SK-N-SH (cell line): ENCODE measurements around the gene CA4. TPM values are rescaled to one million over a fixed set of nuclear protein-coding genes. Genes with fewer than 3 reads are reported as not detected.

Experiments used
- CTCF ChIA-PET: fragments of 300-600, 350-600 bp; formaldehyde crosslinking; extraction: SDS; loops from one replicate; lab custom pipeline; 2021; lab: Yijun Ruan, JAX
- POLR2A ChIA-PET: fragments of 350-600 bp; sonication (Branson Sonifier 250); formaldehyde crosslinking; extraction: SDS; loops from one replicate; lab custom pipeline; 2020; ENCODE audit warnings: antibody characterized with exemption, inconsistent platforms; lab: Yijun Ruan, JAX
- DNase-seq: peaks from one replicate; pipeline ENCODE4 v3.0.0; 2012
- H2AFZ ChIP-seq: fragments of 200-600 bp; sonication (generic); 2 replicates; pipeline ENCODE4 v1.8.1; 2016; ENCODE audit warnings: antibody characterized with exemption, mild to moderate bottlenecking, low read depth
- H3F3A ChIP-seq: fragments of 200-600 bp; sonication (generic); replicated peaks from 2 replicates; pipeline ENCODE3; 2016; ENCODE audit warnings: antibody characterized with exemption, mild to moderate bottlenecking; ENCODE audit not compliant: insufficient read depth
- H3K27ac ChIP-seq, 2 experiments: fragments of 200-500 bp in 1 of 2; fragments of 200-600 bp in 1 of 2; sonication (Bioruptor generic) in 1 of 2; sonication (generic), shearing (Covaris generic) in 1 of 2; 2 replicates each; pipeline versions ENCODE4 v1.5.1 to v1.6.1; 2014 to 2016; ENCODE audit warnings: low read depth in 2 of 2, inconsistent platforms in 1 of 2, low read length in 1 of 2, mild to moderate bottlenecking in 1 of 2, mixed read lengths in 1 of 2
- H3K27me3 ChIP-seq: fragments of 200-600 bp; sonication (generic), shearing (Covaris generic); 2 replicates; pipeline ENCODE4 v1.6.1; 2016; ENCODE audit warnings: mixed run types; ENCODE audit not compliant: insufficient read depth
- H3K36me3 ChIP-seq, 2 experiments: fragments of 200-500 bp in 1 of 2; fragments of 200-600 bp in 1 of 2; sonication (Bioruptor generic) in 1 of 2; sonication (generic) in 1 of 2; replicated peaks in 1 of 2; 2 replicates each; pipeline versions ENCODE3 to v1.5.1; 2014 to 2016; ENCODE audit warnings: low read length in 1 of 2, mild to moderate bottlenecking in 1 of 2; ENCODE audit not compliant: insufficient read depth in 2 of 2, control insufficient read depth in 1 of 2
- H3K4me1 ChIP-seq, 2 experiments: fragments of 200-500 bp in 1 of 2; fragments of 200-600 bp in 1 of 2; sonication (Bioruptor generic) in 1 of 2; sonication (generic), shearing (Covaris generic) in 1 of 2; 2 replicates each; pipeline versions ENCODE4 v1.5.1 to v1.6.1; 2014 to 2016; ENCODE audit warnings: low read depth in 1 of 2, low read length in 1 of 2, mixed run types in 1 of 2; ENCODE audit not compliant: insufficient read depth in 2 of 2, control insufficient read depth in 1 of 2
- H3K4me2 ChIP-seq: fragments of 200-600 bp; sonication (generic), shearing (Covaris generic); 2 replicates; pipeline ENCODE4 v1.6.1; 2017; ENCODE audit warnings: mixed run types
- H3K4me3 ChIP-seq, 2 experiments: fragments of 200-500 bp in 1 of 2; fragments of 200-600 bp in 1 of 2; sonication (Bioruptor generic) in 1 of 2; sonication (generic), shearing (Covaris generic) in 1 of 2; 2 replicates each; pipeline versions ENCODE4 v1.5.1 to v1.8.1; 2014 to 2016; ENCODE audit warnings: low read depth in 2 of 2, inconsistent platforms in 1 of 2, low read length in 1 of 2, mild to moderate bottlenecking in 1 of 2, mixed read lengths in 1 of 2, moderate library complexity in 1 of 2
- H3K79me2 ChIP-seq: fragments of 200-600 bp; sonication (generic); 2 replicates; pipeline ENCODE4 v1.8.1; 2017; ENCODE audit warnings: mild to moderate bottlenecking; ENCODE audit not compliant: insufficient read depth
- H3K9ac ChIP-seq: fragments of 200-600 bp; sonication (generic); 2 replicates; pipeline ENCODE4 v1.6.1; 2017; ENCODE audit warnings: mixed run types
- H3K9me2 ChIP-seq: fragments of 200-600 bp; sonication (generic); 2 replicates; pipeline ENCODE4 v1.6.1; 2017; ENCODE audit warnings: mixed run types
- H3K9me3 ChIP-seq: fragments of 200-600 bp; sonication (generic); 2 replicates; pipeline ENCODE4 v1.6.1; 2017; ENCODE audit warnings: mixed run types, mild to moderate bottlenecking, moderate library complexity
- H4K20me1 ChIP-seq: fragments of 200-600 bp; sonication (generic); 2 replicates; pipeline ENCODE4 v1.6.1; 2017; ENCODE audit warnings: mild to moderate bottlenecking, mixed run types; ENCODE audit not compliant: insufficient read depth
- EZH2phosphoT487 ChIP-seq: fragments of 200-600 bp; sonication (generic); IDR thresholded peaks from 2 replicates; pipeline ENCODE4 v1.6.1; 2017; ENCODE audit warnings: low read depth, mixed run types, mild to moderate bottlenecking, antibody characterized with exemption, moderate library complexity, borderline replicate concordance
- FOXM1 ChIP-seq: IDR thresholded peaks from 2 replicates; pipeline ENCODE4 v1.4.0; 2012; ENCODE audit warnings: low read depth, mild to moderate bottlenecking
- MEF2A ChIP-seq: IDR thresholded peaks from 2 replicates; pipeline ENCODE4 v1.4.0; 2012; ENCODE audit warnings: low read depth, borderline replicate concordance
- RFX5 ChIP-seq: IDR thresholded peaks from 2 replicates; pipeline ENCODE4 v1.6.1; 2012; ENCODE audit warnings: mild to moderate bottlenecking, improper control_type of control experiment, low read length
- SIN3A ChIP-seq: IDR thresholded peaks from 2 replicates; pipeline ENCODE4 v1.6.1; 2012; ENCODE audit warnings: low read depth, mild to moderate bottlenecking, low read length, moderate library complexity, borderline replicate concordance
- TEAD4 ChIP-seq: IDR thresholded peaks from 2 replicates; pipeline ENCODE4 v1.4.0; 2012; ENCODE audit warnings: mild to moderate bottlenecking, borderline replicate concordance; ENCODE audit not compliant: insufficient read depth
- WGBS: methylation state at CpG from one replicate; pipeline ENCODE4 v1.1.6; 2017; ENCODE audit warnings: low lambda C conversion rate; 5-methylcytosine and 5-hydroxymethylcytosine counted together
- polyA plus RNA-seq, 3 experiments: library from polyadenylated mRNA; depleted of rRNA; stranded (reverse); fragments of >200 nt; gene quantifications; 2 replicates each; pipeline ENCODE4 v1.2.3, GENCODE V29; 2012
- TF ChIP-seq, protein P1 (sequence below): IDR thresholded peaks from 2 replicates; pipeline ENCODE4 v1.6.1; 2012; ENCODE audit warnings: mild to moderate bottlenecking, low read depth, low read length, moderate library complexity
- TF ChIP-seq, protein P2 (sequence below): IDR thresholded peaks from 2 replicates; pipeline ENCODE4 v1.4.0; 2012; ENCODE audit warnings: low read depth, borderline replicate concordance

Gene CA4
- polyA plus RNA-seq, 1 of the 3 experiments (the other 2 are of a cell fraction) = 0.21 TPM

DNA sequence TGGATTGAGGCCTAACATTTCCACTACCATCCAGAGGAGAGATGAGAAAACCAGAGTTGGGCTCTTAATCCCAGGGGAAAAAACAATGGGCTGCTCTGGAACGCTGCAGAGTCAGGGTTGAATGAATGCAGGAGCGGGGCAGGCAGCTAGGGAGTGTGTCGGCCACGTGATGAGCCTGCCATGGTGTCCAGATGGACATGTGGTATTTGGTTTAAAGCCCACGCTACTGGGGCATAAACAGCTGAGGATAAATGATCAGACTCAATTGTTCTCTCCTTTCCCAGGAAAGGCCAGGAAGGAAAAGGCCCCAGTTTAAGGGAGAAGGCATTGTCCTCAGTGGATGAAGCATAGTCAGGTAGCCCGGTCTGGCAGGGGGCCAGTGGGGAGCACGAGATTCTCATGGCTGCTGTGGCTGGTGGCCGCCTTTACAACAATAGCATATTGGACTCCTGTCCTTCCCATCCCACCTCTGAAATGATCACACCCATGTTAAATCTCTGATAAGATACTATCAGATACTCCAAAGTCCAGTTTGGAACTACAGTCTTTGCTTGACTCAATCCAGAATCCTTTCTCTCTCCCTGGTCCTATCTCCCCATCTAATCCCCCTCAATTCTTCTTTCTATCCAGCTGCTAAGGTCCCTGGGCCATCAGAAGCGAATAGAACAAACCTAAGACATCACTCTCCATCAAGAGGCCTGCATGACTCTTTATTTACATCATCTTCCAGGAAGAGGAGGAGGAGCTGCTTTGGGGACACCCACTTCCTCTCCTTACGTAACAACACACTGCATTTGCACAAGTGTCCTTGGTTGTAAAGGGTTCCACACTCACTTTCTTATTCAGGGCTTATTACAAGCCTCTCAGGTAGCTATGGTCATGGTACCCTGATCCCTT, 20.4 kb downstream of the CA4 start:
- 92% methylated on average over 10 of the region's 10 CpGs for WGBS
- CTCF ChIA-PET = interaction anchor here (1.1 to 3.3 kb wide), 3 partner anchors 21 to 251 kb away, joined by 3 to 19 read pairs (median 4); no protein-coding TSS in a partner anchor
- Histone ChIP-seq H3K9ac (no peak overlapping the region), H3F3A (peaks cover 8% of the 10 kb centered on the region), H4K20me1 (no peaks in the 10 kb centered on the region), H3K9me3 (no peaks in the 10 kb centered on the region), H3K9me2 (no peaks in the 10 kb centered on the region), H3K79me2 (no peaks in the 10 kb centered on the region), H3K27ac (no peak overlapping the region), H3K36me3 (no peaks in the 10 kb centered on the region), H3K27me3 (no peaks in the 10 kb centered on the region), H2AFZ (no peak overlapping the region), H3K4me3 (no peak overlapping the region), H3K4me2 (no peak overlapping the region), H3K4me1 (peaks cover 3 to 7% of the 10 kb centered on the region in 2 experiments; a peak in 2 of 4 replicates)
- no peak for DNase-seq
- POLR2A ChIA-PET = no interaction called here
- TF ChIP-seq RFX5 (no peak), SIN3A (no peak), FOXM1 (no peak), MEF2A (no peak), TEAD4 (no peak), EZH2phosphoT487 (no peak)
- TF ChIP-seq, protein P1, sequence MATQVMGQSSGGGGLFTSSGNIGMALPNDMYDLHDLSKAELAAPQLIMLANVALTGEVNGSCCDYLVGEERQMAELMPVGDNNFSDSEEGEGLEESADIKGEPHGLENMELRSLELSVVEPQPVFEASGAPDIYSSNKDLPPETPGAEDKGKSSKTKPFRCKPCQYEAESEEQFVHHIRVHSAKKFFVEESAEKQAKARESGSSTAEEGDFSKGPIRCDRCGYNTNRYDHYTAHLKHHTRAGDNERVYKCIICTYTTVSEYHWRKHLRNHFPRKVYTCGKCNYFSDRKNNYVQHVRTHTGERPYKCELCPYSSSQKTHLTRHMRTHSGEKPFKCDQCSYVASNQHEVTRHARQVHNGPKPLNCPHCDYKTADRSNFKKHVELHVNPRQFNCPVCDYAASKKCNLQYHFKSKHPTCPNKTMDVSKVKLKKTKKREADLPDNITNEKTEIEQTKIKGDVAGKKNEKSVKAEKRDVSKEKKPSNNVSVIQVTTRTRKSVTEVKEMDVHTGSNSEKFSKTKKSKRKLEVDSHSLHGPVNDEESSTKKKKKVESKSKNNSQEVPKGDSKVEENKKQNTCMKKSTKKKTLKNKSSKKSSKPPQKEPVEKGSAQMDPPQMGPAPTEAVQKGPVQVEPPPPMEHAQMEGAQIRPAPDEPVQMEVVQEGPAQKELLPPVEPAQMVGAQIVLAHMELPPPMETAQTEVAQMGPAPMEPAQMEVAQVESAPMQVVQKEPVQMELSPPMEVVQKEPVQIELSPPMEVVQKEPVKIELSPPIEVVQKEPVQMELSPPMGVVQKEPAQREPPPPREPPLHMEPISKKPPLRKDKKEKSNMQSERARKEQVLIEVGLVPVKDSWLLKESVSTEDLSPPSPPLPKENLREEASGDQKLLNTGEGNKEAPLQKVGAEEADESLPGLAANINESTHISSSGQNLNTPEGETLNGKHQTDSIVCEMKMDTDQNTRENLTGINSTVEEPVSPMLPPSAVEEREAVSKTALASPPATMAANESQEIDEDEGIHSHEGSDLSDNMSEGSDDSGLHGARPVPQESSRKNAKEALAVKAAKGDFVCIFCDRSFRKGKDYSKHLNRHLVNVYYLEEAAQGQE = no peak
- TF ChIP-seq, protein P2, sequence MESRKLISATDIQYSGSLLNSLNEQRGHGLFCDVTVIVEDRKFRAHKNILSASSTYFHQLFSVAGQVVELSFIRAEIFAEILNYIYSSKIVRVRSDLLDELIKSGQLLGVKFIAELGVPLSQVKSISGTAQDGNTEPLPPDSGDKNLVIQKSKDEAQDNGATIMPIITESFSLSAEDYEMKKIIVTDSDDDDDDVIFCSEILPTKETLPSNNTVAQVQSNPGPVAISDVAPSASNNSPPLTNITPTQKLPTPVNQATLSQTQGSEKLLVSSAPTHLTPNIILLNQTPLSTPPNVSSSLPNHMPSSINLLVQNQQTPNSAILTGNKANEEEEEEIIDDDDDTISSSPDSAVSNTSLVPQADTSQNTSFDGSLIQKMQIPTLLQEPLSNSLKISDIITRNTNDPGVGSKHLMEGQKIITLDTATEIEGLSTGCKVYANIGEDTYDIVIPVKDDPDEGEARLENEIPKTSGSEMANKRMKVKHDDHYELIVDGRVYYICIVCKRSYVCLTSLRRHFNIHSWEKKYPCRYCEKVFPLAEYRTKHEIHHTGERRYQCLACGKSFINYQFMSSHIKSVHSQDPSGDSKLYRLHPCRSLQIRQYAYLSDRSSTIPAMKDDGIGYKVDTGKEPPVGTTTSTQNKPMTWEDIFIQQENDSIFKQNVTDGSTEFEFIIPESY = no peak
